ENCODE data around the gene APEX1.

- TF ChIP-seq CTCF (IDR thresholded peaks at IDR 0.05) (no peak), POLR2A (IDR thresholded peaks at IDR 0.05) (no peak)
Observed at GRCh38 chr14:20477211-20477876, 22.3 kb downstream of the APEX1 start.
